Heart right ventricle (tissue), 16 donors: ENCODE results near the gene AP1M1. TPM values are rescaled to one million over a fixed set of nuclear protein-coding genes. Genes with fewer than 3 reads are reported as not detected.

Experiments
- ATAC-seq, 8 donors: fragments of 200-7000 bp; cut with Tn5 transposase; one replicate each; pipeline ENCODE4 v1.9.1; 2020; ENCODE audit warnings: mild to moderate bottlenecking in 8 of 8, moderate library complexity in 8 of 8, moderate number of reproducible peaks in 1 of 8
- DNase-seq, 2 donors: peaks; one replicate each; pipeline ENCODE4 v3.0.0-alpha.2; 2020
- H3K27ac ChIP-seq, 10 donors: fragments of 200-600 bp; sonication (generic) in 2 of 10; one replicate each; pipeline versions ENCODE4 v1.5.0 to v1.8.0; 2020 to 2022; ENCODE audit warnings: mild to moderate bottlenecking in 3 of 10
- H3K27me3 ChIP-seq, 7 donors: fragments of 200-600 bp; one replicate each; pipeline ENCODE4 v1.8.0; 2021 to 2022; ENCODE audit warnings: mild to moderate bottlenecking in 2 of 7
- H3K36me3 ChIP-seq, 9 donors: fragments of 200-600 bp; sonication (generic) in 1 of 9; one replicate each; pipeline versions ENCODE4 v1.5.0 to v1.8.0; 2020 to 2022; ENCODE audit warnings: mild to moderate bottlenecking in 2 of 9
- H3K4me1 ChIP-seq, 9 donors: fragments of 200-600 bp; sonication (generic) in 1 of 9; one replicate each; pipeline versions ENCODE4 v1.5.0 to v1.8.0; 2020 to 2022; ENCODE audit warnings: mild to moderate bottlenecking in 4 of 9
- H3K4me3 ChIP-seq, 10 donors: fragments of 200-600 bp; sonication (generic) in 2 of 10; one replicate each; pipeline versions ENCODE4 v1.5.0 to v1.8.0; 2020 to 2022; ENCODE audit warnings: mild to moderate bottlenecking in 7 of 10, moderate library complexity in 2 of 10
- H3K9me3 ChIP-seq, 11 donors: fragments of 200-600 bp in 10 of 11; sonication (generic) in 2 of 11; one replicate each; pipeline versions ENCODE4 v1.5.0 to v1.8.0; 2013 to 2022; ENCODE audit warnings: mild to moderate bottlenecking in 2 of 11, control low read depth in 1 of 11, moderate library complexity in 1 of 11
- CTCF ChIP-seq, 9 donors: fragments of 200-600 bp; sonication (generic) in 2 of 9; IDR thresholded peaks; one replicate each; pipeline versions ENCODE4 v1.5.0 to v1.8.0; 2021 to 2022; ENCODE audit warnings: antibody characterized with exemption in 9 of 9, mild to moderate bottlenecking in 5 of 9, moderate library complexity in 1 of 9
- WGBS, 2 donors: extraction: QIAGEN DNeasy Blood & Tissue Kit; methylation state at CpG; one replicate each; pipeline ENCODE4 v1.1.7; 2013; ENCODE audit warnings: inconsistent platforms in 1 of 2; 5-methylcytosine and 5-hydroxymethylcytosine counted together
- intact Hi-C, 10 donors: fragments of 100-400 bp; cut with DNase I; formaldehyde crosslinking; loops; one replicate each; pipeline versions ENCODE4 v1.11.1 to v1.14.2; 2022
- polyA plus RNA-seq, 2 donors: library from polyadenylated mRNA; stranded (reverse); fragments of 200-250 nt; gene quantifications; one replicate each; pipeline ENCODE4 v1.2.3, GENCODE V29; 2013
- total RNA-seq, 10 donors: library from RNA; stranded (reverse); fragmentation: NEBNext Ultra II Directional in 3 of 10; extraction: Animal tissue kit (Norgen Biotek cat#: 25700) in 3 of 10; gene quantifications; one replicate each; pipeline versions ENCODE4 v1.2.1 to v1.2.4, GENCODE V29; 2021 to 2023
- donor health status: Arrhythmogenic right ventricular cardiomyopathy.
- donor health status: ischemic (EF 13 %, LVEDD 7.1; RV severe dilation, severe dysfunction).
- donor health status: healthy with polysubstance abuse.
- donor health status: DM: no; HTN: yes; CAD: no.
- donor health status: DM: no; HTN: no; CAD: no.
- donor health status: ischemic (EF 25% LVEDD 6.9; RV normal size, moderate dysfunction).
- donor health status: ischemic (EF 25% LVEDD 5.7; RV mildly dilated, moderate dysfunction).
- donor health status: healthy.
- donor health status: DM: yes; HTN: yes; CAD: no.
- donor health status: Ischemic cardiomyopathy.
- donor health status: ischemic (EF 35%, LVEDD 5.7; RV mildly dilated, moderate dysfunction).
- donor health status: nonischemic (EF 11% LVEDD 7.7; RV severe dilation, severe dysfunction).
- donor health status: DM: yes; HTN: yes; CAD: no.
- donor health status: PGD.
- donor health status: ischemic (EF 29% LVEDD 5.4; RV normal size, mild dysfunction).
- donor health status: nonischemic (EF 23%, LVEDD 6.1; RV moderate dilation, normal function).

The AP1M1 gene
- total and polyA plus RNA-seq, 12 donors = 25.5 to 79.0 (median 47.0) TPM

GRCh38 chr19:16202320-16203255 lies 4.9 kb downstream of the AP1M1 start:
- TF ChIP-seq CTCF (IDR thresholded peaks at IDR 0.05) = no peak
- Histone ChIP-seq H3K27ac (no peak overlapping the region), H3K36me3 (peaks cover 0 to 72% (median 16%) of the 10 kb centered on the region in 9 donors), H3K9me3 (no peaks in the 10 kb centered on the region), H3K4me1 (peaks cover 13 to 39% (median 34%) of the 10 kb centered on the region in 9 donors), H3K27me3 (no peaks in the 10 kb centered on the region), H3K4me3 (no peak overlapping the region)
- ATAC-seq (no peak), DNase-seq (no peak)
- intact Hi-C loops = no loop called here
- 88 to 89% methylated on average over 22 of the region's 22 CpGs for WGBS, 2 donors

GRCh38 chr19:16203256-16204004 lies 5.7 kb downstream of the AP1M1 start:
- Histone ChIP-seq H3K27me3 (no peaks in the 10 kb centered on the region), H3K36me3 (peaks cover 0 to 81% (median 22%) of the 10 kb centered on the region in 9 donors), H3K4me1 (peaks cover 12 to 37% (median 30%) of the 10 kb centered on the region in 9 donors), H3K9me3 (no peaks in the 10 kb centered on the region), H3K27ac (no peak overlapping the region), H3K4me3 (no peak overlapping the region)
- 90 to 91% methylated on average over 19 of the region's 19 CpGs for WGBS, 2 donors
- no peak for DNase-seq
- ATAC-seq = no peak
- TF ChIP-seq CTCF (IDR thresholded peaks at IDR 0.05) = no peak
- intact Hi-C loops = no loop called here

GRCh38 chr19:16204005-16204294 lies 6.2 kb downstream of the AP1M1 start:
- H3K27me3 ChIP-seq = no peaks in the 10 kb centered on the region
- intact Hi-C loops = no loop called here
- H3K36me3 ChIP-seq = peaks cover 0 to 86% (median 28%) of the 10 kb centered on the region in 9 donors
- no peak for ATAC-seq
- H3K9me3 ChIP-seq = no peaks in the 10 kb centered on the region
- WGBS, 2 donors = 86 to 93% methylated on average over 5 of the region's 5 CpGs
- H3K4me1 ChIP-seq = peaks cover 7 to 32% (median 25%) of the 10 kb centered on the region in 9 donors
- H3K4me3 ChIP-seq = no peak overlapping the region
- DNase-seq = no peak
- no peak overlapping the region for H3K27ac ChIP-seq
- TF ChIP-seq CTCF (IDR thresholded peaks at IDR 0.05) = no peak

GRCh38 chr19:16205205-16206045 lies 7.7 kb downstream of the AP1M1 start:
- intact Hi-C loops = no loop called here
- Histone ChIP-seq H3K27ac (no peak overlapping the region), H3K9me3 (no peaks in the 10 kb centered on the region), H3K4me3 (no peak overlapping the region), H3K27me3 (no peaks in the 10 kb centered on the region), H3K4me1 (peaks cover 7 to 24% (median 13%) of the 10 kb centered on the region in 9 donors), H3K36me3 (peaks cover 0 to 98% (median 38%) of the 10 kb centered on the region in 9 donors)
- peak in 1 of 2 donors; percentile 51 for DNase-seq
- TF ChIP-seq CTCF (IDR thresholded peaks at IDR 0.05) = no peak
- 47 to 52% methylated on average over 11 of the region's 11 CpGs for WGBS, 2 donors
- peak in 7 of 8 donors; percentile 12 to 48 (median 36) for ATAC-seq
